OCI-LY7 (cell line): ENCODE results near the gene GOT1.

ENCODE experiments used
- CTCF ChIP-seq: fragments of 200-600 bp; sonication (generic); conservative IDR thresholded peaks from 2 replicates; pipeline ENCODE4 v1.5.1; 2014; ENCODE audit warnings: mild to moderate bottlenecking, antibody characterized with exemption, low read length, moderate library complexity, mixed read lengths
- EZH2phosphoT487 ChIP-seq: fragments of 200-600 bp; sonication (generic); IDR thresholded peaks from 2 replicates; pipeline ENCODE4 v1.6.1; 2018; ENCODE audit warnings: low read depth, borderline replicate concordance, mild to moderate bottlenecking, mixed run types, antibody characterized with exemption, low read length, moderate library complexity, mixed read lengths

- TF ChIP-seq CTCF (no peak), EZH2phosphoT487 (no peak)
Observed at GRCh38 chr10:99396471-99396870, 34.0 kb downstream of the GOT1 start.
